ENCODE results near the gene ERC1. TPM values are rescaled to one million over a fixed set of nuclear protein-coding genes. Genes with fewer than 3 reads are reported as not detected.

The ERC1 gene
- total RNA-seq, 2 donors from 2014 or later = 18.9 to 72.9 TPM

DNA sequence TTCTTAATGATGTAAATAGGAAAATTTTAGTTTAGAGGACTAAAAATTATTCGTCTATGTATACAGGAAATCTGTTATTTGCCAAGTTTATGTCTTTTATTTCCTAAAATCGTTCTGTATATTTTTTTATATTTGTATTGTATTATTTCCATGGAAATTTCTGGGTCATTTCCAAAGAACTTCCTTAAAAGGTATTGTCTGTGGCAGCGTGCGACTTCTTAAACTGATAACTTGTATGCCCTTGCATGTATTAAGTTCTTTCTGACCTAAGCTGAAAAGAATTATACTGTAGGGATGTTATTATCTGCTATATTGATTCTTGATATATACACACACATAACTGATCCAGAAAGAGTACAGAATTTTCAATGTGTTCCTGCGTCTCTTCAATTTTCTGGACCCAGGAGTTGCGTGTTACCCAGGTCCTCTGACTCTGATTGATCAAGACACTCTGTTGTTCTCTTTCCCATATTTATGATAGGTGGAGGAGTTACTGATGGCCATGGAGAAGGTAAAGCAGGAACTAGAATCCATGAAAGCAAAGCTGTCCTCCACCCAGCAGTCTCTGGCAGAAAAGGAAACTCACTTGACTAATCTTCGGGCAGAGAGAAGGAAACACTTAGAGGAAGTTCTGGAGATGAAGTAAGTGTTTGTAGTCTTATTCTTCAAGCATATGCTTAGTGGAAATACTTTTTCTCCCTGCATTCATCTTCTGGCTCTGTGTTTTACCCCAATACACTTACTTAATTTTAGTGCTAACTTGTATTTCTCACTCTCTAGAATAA, 298.5 kb downstream of the ERC1 start:
- intact Hi-C loops (cut with DNase I) = no loop called here
- TF ChIP-seq POLR2A (IDR thresholded peaks at IDR 0.05) = no peak
- TF ChIP-seq POLR2AphosphoS5 (IDR thresholded peaks at IDR 0.05) = no peak
- TF ChIP-seq, protein P1, sequence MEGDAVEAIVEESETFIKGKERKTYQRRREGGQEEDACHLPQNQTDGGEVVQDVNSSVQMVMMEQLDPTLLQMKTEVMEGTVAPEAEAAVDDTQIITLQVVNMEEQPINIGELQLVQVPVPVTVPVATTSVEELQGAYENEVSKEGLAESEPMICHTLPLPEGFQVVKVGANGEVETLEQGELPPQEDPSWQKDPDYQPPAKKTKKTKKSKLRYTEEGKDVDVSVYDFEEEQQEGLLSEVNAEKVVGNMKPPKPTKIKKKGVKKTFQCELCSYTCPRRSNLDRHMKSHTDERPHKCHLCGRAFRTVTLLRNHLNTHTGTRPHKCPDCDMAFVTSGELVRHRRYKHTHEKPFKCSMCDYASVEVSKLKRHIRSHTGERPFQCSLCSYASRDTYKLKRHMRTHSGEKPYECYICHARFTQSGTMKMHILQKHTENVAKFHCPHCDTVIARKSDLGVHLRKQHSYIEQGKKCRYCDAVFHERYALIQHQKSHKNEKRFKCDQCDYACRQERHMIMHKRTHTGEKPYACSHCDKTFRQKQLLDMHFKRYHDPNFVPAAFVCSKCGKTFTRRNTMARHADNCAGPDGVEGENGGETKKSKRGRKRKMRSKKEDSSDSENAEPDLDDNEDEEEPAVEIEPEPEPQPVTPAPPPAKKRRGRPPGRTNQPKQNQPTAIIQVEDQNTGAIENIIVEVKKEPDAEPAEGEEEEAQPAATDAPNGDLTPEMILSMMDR (IDR thresholded peaks at IDR 0.05) = no peak
- DNase-seq (ENCODE audit: low spot score) = no peak
- Histone ChIP-seq H3K27me3 (replicated peaks; ENCODE audit: insufficient read depth) (no peaks in the 10 kb centered on the region), H3K4me1 (replicated peaks) (no peaks in the 10 kb centered on the region), H3K36me3 (no peaks in the 10 kb centered on the region), H3K9me3 (no peaks in the 10 kb centered on the region), H3K4me3 (no peak overlapping the region), H3K27ac (no peak overlapping the region)
- 78% methylated on average over 7 of the region's 7 CpGs for WGBS

DNA sequence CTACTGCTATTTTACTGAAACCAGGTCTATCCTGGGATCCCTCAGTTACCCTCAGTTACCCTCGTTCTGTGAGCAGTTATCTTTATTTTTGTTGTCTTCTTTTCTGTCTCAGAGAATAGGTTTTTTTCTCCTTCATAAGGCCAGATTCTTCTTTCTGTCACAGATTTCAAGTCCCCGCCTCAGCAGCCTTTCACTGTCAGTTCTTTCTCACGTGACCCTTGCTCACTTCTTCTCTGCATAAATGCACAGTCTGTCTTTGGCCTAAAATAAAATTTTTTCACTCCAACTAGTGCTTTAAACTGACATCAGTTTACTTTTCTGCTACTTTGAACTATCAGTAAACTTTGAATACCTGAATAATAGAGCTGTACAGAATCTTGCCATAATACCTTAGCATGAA, 299.7 kb downstream of the ERC1 start:
- Histone ChIP-seq H3K9me3 (no peaks in the 10 kb centered on the region), H3K4me3 (no peak overlapping the region), H3K27ac (no peak overlapping the region), H3K27me3 (replicated peaks; ENCODE audit: insufficient read depth) (no peaks in the 10 kb centered on the region), H3K36me3 (no peaks in the 10 kb centered on the region), H3K4me1 (replicated peaks) (no peaks in the 10 kb centered on the region)
- 84% methylated on average over 3 of the region's 3 CpGs for WGBS
- DNase-seq (ENCODE audit: low spot score) = no peak
- intact Hi-C loops (cut with DNase I) = no loop called here
- no peak for TF ChIP-seq POLR2A (IDR thresholded peaks at IDR 0.05)
- TF ChIP-seq POLR2AphosphoS5 (IDR thresholded peaks at IDR 0.05) = no peak
- TF ChIP-seq, protein P1 (IDR thresholded peaks at IDR 0.05) = no peak

DNA sequence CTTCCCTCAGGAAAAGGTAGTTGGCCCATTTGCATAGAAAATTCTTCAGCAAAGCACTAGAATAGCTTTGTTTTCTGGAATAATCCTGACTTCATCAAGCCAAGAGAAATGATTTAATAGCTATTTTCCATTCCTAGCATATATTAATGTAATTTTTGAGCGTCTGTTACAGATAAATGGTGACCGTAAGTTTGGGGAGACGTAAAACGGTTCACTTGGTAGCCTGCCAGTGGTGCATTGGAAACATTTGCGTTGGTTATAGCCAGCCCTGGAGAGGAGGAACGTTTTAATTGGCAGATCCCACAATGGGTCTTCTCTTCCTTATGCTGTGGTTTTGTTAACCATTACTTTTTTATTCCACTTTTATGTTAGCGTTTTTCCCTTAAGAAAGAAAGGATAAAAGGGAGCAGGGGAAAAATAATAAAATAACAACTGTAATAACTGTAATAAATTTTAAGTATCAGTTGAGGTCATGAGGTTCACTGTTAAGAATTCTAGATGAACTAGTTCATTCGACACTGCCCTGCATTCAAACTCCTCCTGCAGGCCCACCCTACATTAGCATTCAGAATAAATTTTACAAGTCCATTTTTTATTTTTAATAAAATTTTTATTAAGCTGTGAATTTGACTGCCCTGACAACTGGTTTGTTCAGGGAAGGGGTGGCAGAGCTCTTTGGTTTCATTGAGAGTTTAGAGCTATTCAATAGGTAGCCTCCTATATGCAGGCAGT, 300.7 kb downstream of the ERC1 start:
- H3K27me3 ChIP-seq (replicated peaks; ENCODE audit: insufficient read depth) = no peaks in the 10 kb centered on the region
- no peak overlapping the region for H3K4me3 ChIP-seq
- 38% methylated on average over 8 of the region's 8 CpGs for WGBS
- H3K9me3 ChIP-seq = no peaks in the 10 kb centered on the region
- no peak overlapping the region for H3K27ac ChIP-seq
- no peaks in the 10 kb centered on the region for H3K4me1 ChIP-seq (replicated peaks)
- TF ChIP-seq POLR2AphosphoS5 (IDR thresholded peaks at IDR 0.05) (no peak), POLR2A (IDR thresholded peaks at IDR 0.05) (no peak)
- TF ChIP-seq, protein P1 (IDR thresholded peaks at IDR 0.05) = no peak
- no peak for DNase-seq (ENCODE audit: low spot score)
- H3K36me3 ChIP-seq = no peaks in the 10 kb centered on the region
- intact Hi-C loops (cut with DNase I) = no loop called here

DNA sequence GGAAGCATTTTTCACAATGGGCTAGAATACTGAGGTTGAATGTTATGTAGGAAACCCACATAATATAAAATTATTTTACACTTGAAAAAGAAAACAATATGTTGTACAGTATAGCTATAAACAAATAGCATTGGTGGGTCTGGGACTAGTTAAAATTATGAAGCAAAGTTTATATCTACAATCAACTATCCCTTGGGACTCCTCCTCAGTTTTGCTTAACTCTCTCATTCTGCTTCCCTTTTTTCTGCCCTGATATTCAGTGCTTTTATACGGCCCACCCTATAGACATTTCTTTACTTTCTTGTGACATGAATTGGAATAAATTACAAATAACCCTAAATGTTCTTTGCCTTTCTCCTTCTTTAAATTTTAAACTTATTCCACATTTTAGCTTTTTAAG, 302.9 kb downstream of the ERC1 start:
- intact Hi-C loops (cut with DNase I) = no loop called here
- no peaks in the 10 kb centered on the region for H3K4me1 ChIP-seq (replicated peaks)
- 82% methylated on average over 1 of the region's 1 CpG for WGBS
- H3K4me3 ChIP-seq = no peak overlapping the region
- H3K36me3 ChIP-seq = no peaks in the 10 kb centered on the region
- H3K27ac ChIP-seq = no peak overlapping the region
- DNase-seq (ENCODE audit: low spot score) = no peak
- TF ChIP-seq POLR2AphosphoS5 (IDR thresholded peaks at IDR 0.05) = no peak
- no peak for TF ChIP-seq POLR2A (IDR thresholded peaks at IDR 0.05)
- TF ChIP-seq, protein P1 (IDR thresholded peaks at IDR 0.05) = no peak
- no peaks in the 10 kb centered on the region for H3K27me3 ChIP-seq (replicated peaks; ENCODE audit: insufficient read depth)
- no peaks in the 10 kb centered on the region for H3K9me3 ChIP-seq
